ENCODE data around the gene RBMS2.

The RBMS2 gene, protein sequence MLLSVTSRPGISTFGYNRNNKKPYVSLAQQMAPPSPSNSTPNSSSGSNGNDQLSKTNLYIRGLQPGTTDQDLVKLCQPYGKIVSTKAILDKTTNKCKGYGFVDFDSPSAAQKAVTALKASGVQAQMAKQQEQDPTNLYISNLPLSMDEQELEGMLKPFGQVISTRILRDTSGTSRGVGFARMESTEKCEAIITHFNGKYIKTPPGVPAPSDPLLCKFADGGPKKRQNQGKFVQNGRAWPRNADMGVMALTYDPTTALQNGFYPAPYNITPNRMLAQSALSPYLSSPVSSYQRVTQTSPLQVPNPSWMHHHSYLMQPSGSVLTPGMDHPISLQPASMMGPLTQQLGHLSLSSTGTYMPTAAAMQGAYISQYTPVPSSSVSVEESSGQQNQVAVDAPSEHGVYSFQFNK

DNA sequence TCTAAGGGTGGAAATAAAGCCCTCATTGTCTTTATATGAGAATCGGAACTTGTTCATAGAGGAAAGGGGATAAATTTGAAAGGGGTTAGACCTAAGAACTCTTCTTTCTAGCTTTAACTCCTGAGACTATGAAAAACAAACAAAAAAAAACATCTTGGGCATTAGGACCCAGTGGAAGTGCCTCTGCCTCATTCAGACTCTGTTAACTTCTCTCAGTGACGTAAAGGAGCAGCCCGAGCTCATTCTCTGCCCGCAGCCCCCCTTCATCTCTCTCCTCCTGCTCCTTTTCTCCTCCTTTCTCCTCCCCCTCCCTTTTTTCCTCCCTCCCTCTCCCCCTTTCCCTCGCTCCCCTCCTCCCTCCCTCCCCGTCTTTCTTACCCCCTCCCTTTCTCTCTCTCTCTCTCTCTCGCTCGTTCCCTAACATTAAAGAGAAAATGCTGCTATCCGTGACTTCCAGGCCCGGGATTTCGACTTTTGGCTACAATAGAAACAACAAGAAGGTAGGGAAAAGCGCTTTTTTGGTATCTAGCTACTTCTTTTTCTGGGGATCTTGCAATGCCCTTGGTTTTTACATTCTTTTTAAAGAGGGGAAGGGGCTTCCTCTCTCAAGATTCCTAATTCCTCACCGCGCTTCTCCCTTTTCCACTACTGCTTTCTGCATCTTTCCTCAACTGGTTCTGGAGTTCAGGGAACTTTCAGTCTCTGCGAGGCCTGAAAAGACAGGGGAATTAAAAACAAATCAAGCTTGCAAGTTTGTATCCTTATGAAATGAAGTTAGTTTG lies at the start of gene RBMS2:
RBMS2 (plus strand) TSS at position 231 of the 782 bp plus-strand sequence; CDS start at position 435, 204 bp downstream.
- Histone ChIP-seq H3K9me3 (ENCODE audit: control insufficient read depth, insufficient read depth, low read length) (no peaks in the 10 kb centered on the region), H3K4me1 (ENCODE audit: control insufficient read depth, insufficient read depth, low read length) (peaks cover 4% of the 10 kb centered on the region; the same call in 1 of the 2 replicates), H3K27me3 (ENCODE audit: control insufficient read depth, insufficient read depth, low read length) (no peaks in the 10 kb centered on the region), H3K27ac (ENCODE audit: low read length) (no peak within 1 kb of the TSS), H3K36me3 (ENCODE audit: control insufficient read depth, insufficient read depth, low read length) (no peaks in the 10 kb centered on the region), H3K4me3 (ENCODE audit: low read length) (peak within 1 kb of the TSS; percentile 30; the same call in 1 of the 2 replicates)
- DNase-seq (ENCODE audit: low read depth, low spot score): peak; percentile 64
- no CpG with 5 or more reads among the region's 15 CpGs for WGBS (ENCODE audit: insufficient coverage, insufficient read length)

DNA sequence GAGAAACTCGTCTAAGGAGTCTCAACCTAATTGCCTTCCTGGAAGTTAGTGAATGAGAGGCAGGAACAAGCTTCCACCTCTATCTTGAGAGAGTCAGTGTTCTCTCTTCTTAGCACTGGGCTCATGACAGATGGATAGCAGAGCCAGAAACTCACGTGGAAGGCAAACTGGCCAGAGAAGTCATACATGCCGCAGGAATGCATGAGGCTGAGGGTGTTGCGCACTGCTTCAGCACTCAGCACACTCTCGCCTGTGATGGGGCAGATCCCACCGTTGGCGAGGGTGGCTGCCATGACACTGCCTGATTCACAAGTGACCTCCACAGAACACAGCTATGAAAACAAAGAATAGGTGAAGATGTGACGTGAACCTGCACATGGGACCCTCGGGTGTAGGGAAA lies 47.2 kb upstream of the RBMS2 start:
- Histone ChIP-seq H3K27ac (ENCODE audit: low read length) (no peak overlapping the region), H3K27me3 (ENCODE audit: control insufficient read depth, insufficient read depth, low read length) (no peaks in the 10 kb centered on the region), H3K9me3 (ENCODE audit: control insufficient read depth, insufficient read depth, low read length) (no peaks in the 10 kb centered on the region), H3K4me1 (ENCODE audit: control insufficient read depth, insufficient read depth, low read length) (0 out of 2 replicates have a peak, but pooled peaks cover 2% of the 10 kb centered on the region), H3K4me3 (ENCODE audit: low read length) (no peak overlapping the region), H3K36me3 (ENCODE audit: control insufficient read depth, insufficient read depth, low read length) (peaks cover 3% of the 10 kb centered on the region; the same call in 1 of the 2 replicates)
- WGBS (ENCODE audit: insufficient coverage, insufficient read length): no CpG with 5 or more reads among the region's 9 CpGs
- no peak for DNase-seq (ENCODE audit: low read depth, low spot score)

DNA sequence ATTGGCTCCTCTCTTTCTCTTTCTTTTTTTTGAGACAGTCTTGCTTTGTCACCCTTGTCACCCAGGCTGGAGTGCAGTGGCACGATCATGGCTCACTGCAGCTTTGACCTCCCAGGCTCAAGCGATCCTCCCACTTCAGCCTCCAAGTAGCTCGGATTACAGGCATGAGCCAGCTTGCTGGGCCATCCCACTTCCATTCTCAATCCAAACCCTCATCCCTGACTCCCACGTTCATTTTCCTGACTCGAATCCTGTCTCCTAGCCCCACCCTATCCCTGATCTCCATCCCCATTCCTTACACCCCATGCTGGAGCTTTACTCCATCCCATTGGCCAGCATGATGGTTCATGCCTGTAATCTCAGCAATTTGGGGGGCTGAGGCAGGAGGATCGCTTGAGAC lies 45.5 kb upstream of the RBMS2 start:
- WGBS (ENCODE audit: insufficient coverage, insufficient read length): no CpG with 5 or more reads among the region's 6 CpGs
- no peak overlapping the region for H3K4me3 ChIP-seq (ENCODE audit: low read length)
- no peak for DNase-seq (ENCODE audit: low read depth, low spot score)
- H3K9me3 ChIP-seq (ENCODE audit: control insufficient read depth, insufficient read depth, low read length): no peaks in the 10 kb centered on the region
- H3K4me1 ChIP-seq (ENCODE audit: control insufficient read depth, insufficient read depth, low read length): 0 out of 2 replicates have a peak, but pooled peaks cover 2% of the 10 kb centered on the region
- H3K27ac ChIP-seq (ENCODE audit: low read length): no peak overlapping the region
- peaks cover 3% of the 10 kb centered on the region; the same call in 1 of the 2 replicates for H3K36me3 ChIP-seq (ENCODE audit: control insufficient read depth, insufficient read depth, low read length)
- H3K27me3 ChIP-seq (ENCODE audit: control insufficient read depth, insufficient read depth, low read length): no peaks in the 10 kb centered on the region

DNA sequence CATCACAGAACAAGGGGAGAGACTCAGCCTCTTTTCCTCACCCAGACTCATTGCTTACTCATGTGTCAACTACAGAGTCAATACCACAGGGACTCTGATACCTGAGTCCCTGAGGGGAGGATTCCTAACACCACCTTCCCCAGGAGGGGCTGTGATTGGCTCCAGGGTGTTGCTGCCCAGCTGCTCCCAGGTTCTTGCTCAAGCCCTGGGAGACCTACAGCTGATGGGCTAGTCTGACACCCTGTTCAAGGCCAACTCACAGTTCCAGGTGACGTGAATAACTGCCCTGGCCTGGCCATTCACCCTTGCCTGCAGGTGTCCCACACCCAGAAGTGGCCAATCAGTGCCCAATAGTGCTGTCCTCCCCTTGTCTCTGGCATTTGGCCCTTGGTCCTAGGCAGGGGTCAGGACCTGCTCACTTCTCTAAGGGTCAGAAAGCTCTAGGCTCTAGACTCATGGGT lies 44.6 kb upstream of the RBMS2 start:
- Histone ChIP-seq H3K27me3 (ENCODE audit: control insufficient read depth, insufficient read depth, low read length) (no peaks in the 10 kb centered on the region), H3K4me1 (ENCODE audit: control insufficient read depth, insufficient read depth, low read length) (0 out of 2 replicates have a peak, but pooled peaks cover 2% of the 10 kb centered on the region), H3K27ac (ENCODE audit: low read length) (no peak overlapping the region), H3K4me3 (ENCODE audit: low read length) (no peak overlapping the region), H3K9me3 (ENCODE audit: control insufficient read depth, insufficient read depth, low read length) (no peaks in the 10 kb centered on the region), H3K36me3 (ENCODE audit: control insufficient read depth, insufficient read depth, low read length) (no peaks in the 10 kb centered on the region)
- no peak for DNase-seq (ENCODE audit: low read depth, low spot score)
- WGBS (ENCODE audit: insufficient coverage, insufficient read length): no CpG with 5 or more reads among the region's 1 CpG

DNA sequence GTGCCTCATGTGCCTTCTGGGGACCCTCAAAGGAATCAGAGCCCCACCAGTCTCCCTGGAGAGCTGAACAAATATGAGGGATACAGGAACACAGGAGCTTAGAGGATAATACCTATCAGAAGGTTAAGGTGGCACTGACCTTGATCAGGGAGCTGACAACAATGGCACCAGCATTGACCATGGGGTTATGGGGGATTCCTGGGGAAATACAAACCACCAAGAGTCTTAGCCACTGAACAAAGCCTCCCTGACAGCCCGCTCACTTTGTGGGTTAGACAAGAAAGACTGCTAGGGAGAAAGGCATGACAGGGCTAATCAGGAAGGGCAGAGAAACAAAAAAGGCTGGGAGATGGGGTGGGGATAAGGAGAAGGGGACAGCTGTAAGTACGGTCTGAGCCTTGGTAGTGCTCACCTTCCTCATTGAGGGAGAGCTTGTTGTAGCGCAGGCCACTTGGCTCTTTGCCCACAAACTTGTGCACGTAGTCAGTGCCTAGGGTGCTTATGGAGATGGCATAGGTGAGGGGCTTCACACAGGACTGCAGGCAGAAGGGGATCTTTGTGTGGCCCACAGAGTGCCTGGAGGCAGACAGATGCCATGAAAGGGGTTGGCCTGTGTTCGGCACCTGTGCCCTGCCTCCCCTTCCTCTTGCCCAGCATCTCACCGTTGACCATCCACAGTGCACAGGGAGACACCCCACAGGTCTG lies 43.9 kb upstream of the RBMS2 start:
- Histone ChIP-seq H3K4me1 (ENCODE audit: control insufficient read depth, insufficient read depth, low read length) (0 out of 2 replicates have a peak, but pooled peaks cover 2% of the 10 kb centered on the region), H3K4me3 (ENCODE audit: low read length) (no peak overlapping the region), H3K27me3 (ENCODE audit: control insufficient read depth, insufficient read depth, low read length) (no peaks in the 10 kb centered on the region), H3K27ac (ENCODE audit: low read length) (no peak overlapping the region), H3K9me3 (ENCODE audit: control insufficient read depth, insufficient read depth, low read length) (no peaks in the 10 kb centered on the region), H3K36me3 (ENCODE audit: control insufficient read depth, insufficient read depth, low read length) (no peaks in the 10 kb centered on the region)
- no peak for DNase-seq (ENCODE audit: low read depth, low spot score)
- no CpG with 5 or more reads among the region's 6 CpGs for WGBS (ENCODE audit: insufficient coverage, insufficient read length)

DNA sequence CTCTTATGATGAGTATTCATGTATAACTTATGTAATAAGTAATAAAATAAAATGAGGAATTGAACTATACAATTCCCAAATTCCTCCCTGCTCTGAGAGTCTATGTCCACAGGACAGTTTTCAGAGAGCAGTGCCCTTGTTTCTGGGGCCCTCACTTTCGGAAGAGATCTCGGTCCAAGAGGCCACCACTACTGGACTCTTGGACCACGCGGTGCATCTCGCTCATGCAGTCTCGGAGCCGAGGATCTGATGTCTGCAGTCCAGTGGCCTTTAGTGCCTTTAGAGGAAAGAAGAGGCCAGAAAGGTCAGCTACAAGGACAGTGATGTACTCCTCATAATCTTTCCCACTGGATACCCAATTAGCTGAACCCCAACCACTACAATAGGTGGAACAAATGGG lies 42.0 kb upstream of the RBMS2 start:
- no CpG with 5 or more reads among the region's 7 CpGs for WGBS (ENCODE audit: insufficient coverage, insufficient read length)
- H3K36me3 ChIP-seq (ENCODE audit: control insufficient read depth, insufficient read depth, low read length): no peaks in the 10 kb centered on the region
- 0 out of 2 replicates have a peak, but pooled peaks cover 2% of the 10 kb centered on the region for H3K4me1 ChIP-seq (ENCODE audit: control insufficient read depth, insufficient read depth, low read length)
- no peak for DNase-seq (ENCODE audit: low read depth, low spot score)
- H3K4me3 ChIP-seq (ENCODE audit: low read length): no peak overlapping the region
- H3K9me3 ChIP-seq (ENCODE audit: control insufficient read depth, insufficient read depth, low read length): no peaks in the 10 kb centered on the region
- H3K27me3 ChIP-seq (ENCODE audit: control insufficient read depth, insufficient read depth, low read length): no peaks in the 10 kb centered on the region
- no peak overlapping the region for H3K27ac ChIP-seq (ENCODE audit: low read length)

DNA sequence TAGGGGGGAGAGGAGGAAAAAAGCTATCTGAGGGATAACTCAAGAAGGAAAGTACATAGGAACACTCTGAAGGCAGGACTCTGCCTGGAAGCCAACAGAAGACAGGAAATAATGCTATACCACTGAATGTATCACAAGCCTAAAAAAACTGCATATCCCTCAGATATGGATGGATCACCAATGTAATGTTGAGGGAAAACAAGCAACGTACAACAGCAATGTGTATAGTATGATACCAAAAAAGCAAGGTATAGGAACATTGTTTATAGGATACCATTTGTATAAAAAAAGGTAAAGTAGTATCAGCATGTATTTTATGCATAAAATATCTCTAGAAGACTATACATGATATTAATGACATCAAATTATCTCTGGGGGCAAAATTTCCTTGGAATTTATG lies 37.1 kb upstream of the RBMS2 start:
- Histone ChIP-seq H3K4me1 (ENCODE audit: control insufficient read depth, insufficient read depth, low read length) (no peaks in the 10 kb centered on the region), H3K4me3 (ENCODE audit: low read length) (no peak overlapping the region), H3K27me3 (ENCODE audit: control insufficient read depth, insufficient read depth, low read length) (peaks cover 6% of the 10 kb centered on the region; the same call in 1 of the 2 replicates), H3K36me3 (ENCODE audit: control insufficient read depth, insufficient read depth, low read length) (no peaks in the 10 kb centered on the region), H3K27ac (ENCODE audit: low read length) (no peak overlapping the region), H3K9me3 (ENCODE audit: control insufficient read depth, insufficient read depth, low read length) (no peaks in the 10 kb centered on the region)
- DNase-seq (ENCODE audit: low read depth, low spot score): no peak
- WGBS (ENCODE audit: insufficient coverage, insufficient read length): no CpG with 5 or more reads among the region's 1 CpG

DNA sequence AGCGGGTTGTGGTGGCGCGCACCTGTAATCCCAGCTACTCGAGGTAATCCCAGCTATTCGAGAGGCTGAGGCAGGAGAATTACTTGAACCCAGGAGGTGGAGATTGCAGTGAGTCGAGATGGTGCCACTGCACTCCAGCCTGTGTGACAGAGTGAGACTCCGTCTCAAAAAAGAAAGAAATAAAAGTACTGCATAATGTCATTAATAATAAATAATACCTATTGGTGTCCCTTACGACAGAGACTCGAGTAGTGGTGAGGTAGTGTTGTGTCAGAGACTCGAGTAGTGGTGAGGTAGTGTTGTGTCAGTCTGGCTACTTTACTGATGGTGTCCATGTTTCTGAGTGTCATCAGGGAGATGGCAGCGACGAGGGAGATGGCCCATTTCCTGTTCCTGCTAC lies 34.9 kb upstream of the RBMS2 start:
- Histone ChIP-seq H3K27ac (ENCODE audit: low read length) (no peak overlapping the region), H3K9me3 (ENCODE audit: control insufficient read depth, insufficient read depth, low read length) (no peaks in the 10 kb centered on the region), H3K4me1 (ENCODE audit: control insufficient read depth, insufficient read depth, low read length) (no peaks in the 10 kb centered on the region), H3K4me3 (ENCODE audit: low read length) (no peak overlapping the region), H3K36me3 (ENCODE audit: control insufficient read depth, insufficient read depth, low read length) (no peaks in the 10 kb centered on the region), H3K27me3 (ENCODE audit: control insufficient read depth, insufficient read depth, low read length) (peaks cover 6% of the 10 kb centered on the region; the same call in 1 of the 2 replicates)
- no CpG with 5 or more reads among the region's 12 CpGs for WGBS (ENCODE audit: insufficient coverage, insufficient read length)
- no peak for DNase-seq (ENCODE audit: low read depth, low spot score)

DNA sequence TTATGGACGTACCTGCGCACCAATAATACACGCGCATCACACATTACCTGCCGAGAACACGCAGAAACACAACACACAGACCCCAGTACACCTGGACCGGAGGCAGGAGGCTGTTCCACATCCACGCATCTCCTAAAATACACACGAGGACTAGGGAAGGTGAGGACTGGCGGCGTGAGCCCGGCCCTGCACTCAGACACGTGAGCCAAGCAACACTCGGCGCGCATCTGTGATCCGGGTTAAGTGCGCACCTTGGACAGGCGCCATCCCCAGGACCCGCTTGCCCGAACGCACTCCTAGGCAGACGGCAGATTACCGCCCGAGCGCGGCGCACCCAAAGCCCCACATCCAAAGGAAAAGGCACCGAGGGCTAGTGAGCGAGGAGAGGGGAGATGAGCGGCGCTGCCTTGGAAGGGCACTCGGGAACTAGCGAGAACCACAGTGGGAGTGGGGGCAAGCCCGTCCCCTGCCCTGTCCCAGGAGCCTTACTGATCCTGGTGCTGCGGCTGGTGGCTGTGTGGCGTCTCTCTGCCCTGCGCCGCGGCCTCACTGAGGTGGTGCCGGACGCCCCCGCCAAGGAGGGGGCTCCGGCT lies 34.1 kb upstream of the RBMS2 start:
- no peaks in the 10 kb centered on the region for H3K9me3 ChIP-seq (ENCODE audit: control insufficient read depth, insufficient read depth, low read length)
- no peaks in the 10 kb centered on the region for H3K4me1 ChIP-seq (ENCODE audit: control insufficient read depth, insufficient read depth, low read length)
- H3K27me3 ChIP-seq (ENCODE audit: control insufficient read depth, insufficient read depth, low read length): peaks cover 6% of the 10 kb centered on the region; the same call in 1 of the 2 replicates
- H3K4me3 ChIP-seq (ENCODE audit: low read length): peak overlapping the region; percentile 59; the same call in 1 of the 2 replicates
- no peak overlapping the region for H3K27ac ChIP-seq (ENCODE audit: low read length)
- no CpG with 5 or more reads among the region's 44 CpGs for WGBS (ENCODE audit: insufficient coverage, insufficient read length)
- DNase-seq (ENCODE audit: low read depth, low spot score): no peak
- no peaks in the 10 kb centered on the region for H3K36me3 ChIP-seq (ENCODE audit: control insufficient read depth, insufficient read depth, low read length)

All from iPS DF 6.9 (cell line).